GM12878 (cell line): ENCODE results near the gene GVQW3. TPM values are rescaled to one million over a fixed set of nuclear protein-coding genes. Genes with fewer than 3 reads are reported as not detected.

Experiments used
- ATAC-seq: fragments of 200-7000 bp; cut with Tn5 transposase; 3 replicates; pipeline ENCODE4 v1.9.1; 2020; ENCODE audit warnings: mild to moderate bottlenecking, moderate library complexity
- BruUV-seq: library from RNA; stranded (reverse); fragments of 400-500 nt; replicated peaks from 2 replicates; lab custom pipeline; 2021; lab: Mats Ljungman, UMichigan
- CTCF ChIA-PET: fragments of 300-600 bp; sonication (Branson Sonifier 250); formaldehyde crosslinking; extraction: SDS; loops from one replicate; lab custom pipeline; 2021; ENCODE audit warnings: inconsistent platforms; lab: Yijun Ruan, JAX
- POLR2A ChIA-PET: fragments of 350-600 bp; formaldehyde crosslinking; extraction: SDS; loops from one replicate; lab custom pipeline; 2021; ENCODE audit warnings: inconsistent platforms; lab: Charles Lee
- RAD21 ChIA-PET: fragments of 300-600 bp; sonication (Branson Sonifier 250); formaldehyde crosslinking; loops from one replicate; lab custom pipeline; 2023; ENCODE audit warnings: antibody characterized with exemption; ENCODE audit not compliant: unreplicated experiment; lab: Charles Lee
- SMC1A ChIA-PET: fragments of 300-600 bp; sonication (Branson Sonifier 250); formaldehyde crosslinking; loops from one replicate; lab custom pipeline; 2023; ENCODE audit not compliant: unreplicated experiment, uncharacterized antibody; lab: Charles Lee
- DNase-seq: peaks from one replicate; pipeline ENCODE4 v3.0.0-alpha.2; 2011; ENCODE audit warnings: low read depth, low spot score
- FAIRE-seq: peaks from 3 replicates; lab custom pipeline; 2011; peaks lifted over from hg19 to GRCh38; lab: Jason Lieb, UNC
- H2AFZ ChIP-seq: 2 replicates; pipeline ENCODE4 v1.6.0; 2011; ENCODE audit warnings: low read depth, low read length, control low read depth; ENCODE audit not compliant: control insufficient read depth
- H3K27ac ChIP-seq: 2 replicates; pipeline ENCODE4 v1.5.1; 2011; ENCODE audit warnings: control low read depth; ENCODE audit not compliant: control insufficient read depth, insufficient read depth
- H3K27me3 ChIP-seq, 2 experiments: replicated peaks in 1 of 2; 2 replicates each; pipeline versions ENCODE4 v1.6.0 to v1.6.1; 2011; ENCODE audit warnings: low read length in 1 of 2; ENCODE audit not compliant: control insufficient read depth in 2 of 2, insufficient read depth in 2 of 2
- H3K36me3 ChIP-seq, 2 experiments: 2 replicates each; pipeline ENCODE4 v1.5.1; 2011; ENCODE audit warnings: low read length in 1 of 2; ENCODE audit not compliant: control insufficient read depth in 2 of 2, insufficient read depth in 2 of 2
- H3K4me1 ChIP-seq: 2 replicates; pipeline ENCODE4 v1.6.1; 2011; ENCODE audit warnings: mild to moderate bottlenecking, low read length, moderate library complexity, mixed read lengths; ENCODE audit not compliant: control insufficient read depth, insufficient read depth
- H3K4me2 ChIP-seq: 2 replicates; pipeline ENCODE4 v1.6.0; 2011; ENCODE audit warnings: control low read depth; ENCODE audit not compliant: control insufficient read depth, insufficient read depth
- H3K4me3 ChIP-seq: fragments of 200-600 bp; sonication (generic); 2 replicates; pipeline ENCODE4 v1.5.1; 2016
- H3K79me2 ChIP-seq: 2 replicates; pipeline ENCODE4 v1.6.0; 2011; ENCODE audit warnings: low read length; ENCODE audit not compliant: control insufficient read depth, insufficient read depth
- H3K9ac ChIP-seq: 2 replicates; pipeline ENCODE4 v1.8.0; 2011; ENCODE audit warnings: low read length, control low read depth, mixed read lengths; ENCODE audit not compliant: control insufficient read depth, insufficient read depth
- H3K9me3 ChIP-seq: replicated peaks from 3 replicates; pipeline ENCODE4 v1.5.1; 2011; ENCODE audit warnings: mild to moderate bottlenecking, low read length; ENCODE audit not compliant: control insufficient read depth, insufficient read depth
- H4K20me1 ChIP-seq: 2 replicates; pipeline ENCODE4 v1.6.0; 2011; ENCODE audit not compliant: control insufficient read depth, insufficient read depth
- BCLAF1 ChIP-seq: fragments of 450-650 bp; IDR thresholded peaks from 2 replicates; pipeline ENCODE4 v1.6.1; 2017; ENCODE audit warnings: antibody characterized with exemption, mild to moderate bottlenecking, moderate library complexity
- SPI1 ChIP-seq: IDR thresholded peaks from 2 replicates; pipeline ENCODE4 v1.6.1; 2011; ENCODE audit warnings: low read depth, mild to moderate bottlenecking, low read length, moderate library complexity, borderline replicate concordance; ENCODE audit not compliant: insufficient read depth
- ZNF622 ChIP-seq: fragments of 450-650 bp; IDR thresholded peaks from 2 replicates; pipeline ENCODE4 v1.6.1; 2017; ENCODE audit warnings: mild to moderate bottlenecking, inconsistent platforms
- WGBS: methylation state at CpG from one replicate; pipeline ENCODE4 v1.1.6; 2016; ENCODE audit warnings: low lambda C conversion rate; ENCODE audit not compliant: insufficient replicate concordance, insufficient coverage; ENCODE audit errors: missing lambda C conversion rate; 5-methylcytosine and 5-hydroxymethylcytosine counted together
- in situ Hi-C: fragments of 300-500 bp; cut with MboI; formaldehyde crosslinking; loops from 9 replicates; pipeline ENCODE4 v1.14.3; 2018; ENCODE audit warnings: mixed read lengths
- intact Hi-C: fragments of 100-400 bp; cut with micrococcal nuclease; formaldehyde crosslinking; loops from one replicate; pipeline ENCODE4 v1.14.2; 2022; ENCODE audit not compliant: unreplicated experiment
- polyA plus RNA-seq, 11 experiments: library from polyadenylated mRNA; depleted of rRNA in 4 of 11; unstranded in 6 of 11; stranded (reverse) in 5 of 11; fragments of >200 nt; fragmentation: Nextera tagmentation in 4 of 11; fragmentation: Illumina TruSeq in 1 of 11; extraction: Ambion mirVana in 4 of 11; extraction: Trizol in 1 of 11; gene quantifications; 1 replicate in 1 of 11; 2 replicates in 10 of 11; pipeline versions ENCODE4 v1.2.1 to v1.2.3, GENCODE V29; 2011 to 2016; ENCODE audit warnings: inconsistent platforms in 2 of 11, missing spikeins in 2 of 11, low read depth in 1 of 11
- total RNA-seq, 4 experiments: library from RNA; depleted of rRNA in 3 of 4; stranded (reverse); fragments of >200 nt in 3 of 4; fragmentation: Illumina TruSeq in 1 of 4; extraction: Trizol in 1 of 4; gene quantifications; 2 replicates each; pipeline versions ENCODE4 v1.2.1 to v1.2.3, GENCODE V29; 2013 to 2021

The GVQW3 gene
- total and polyA plus RNA-seq, 10 of the 15 experiments (the other 5 are each of a cell fraction or from before 2014, with no cell fraction given): 0.13 to 3.3 (median 1.7) TPM

GRCh38 chr11:76335842-76336241 is 45.3 kb upstream of the GVQW3 start (continued):
- no peak for TF ChIP-seq BCLAF1

DNA sequence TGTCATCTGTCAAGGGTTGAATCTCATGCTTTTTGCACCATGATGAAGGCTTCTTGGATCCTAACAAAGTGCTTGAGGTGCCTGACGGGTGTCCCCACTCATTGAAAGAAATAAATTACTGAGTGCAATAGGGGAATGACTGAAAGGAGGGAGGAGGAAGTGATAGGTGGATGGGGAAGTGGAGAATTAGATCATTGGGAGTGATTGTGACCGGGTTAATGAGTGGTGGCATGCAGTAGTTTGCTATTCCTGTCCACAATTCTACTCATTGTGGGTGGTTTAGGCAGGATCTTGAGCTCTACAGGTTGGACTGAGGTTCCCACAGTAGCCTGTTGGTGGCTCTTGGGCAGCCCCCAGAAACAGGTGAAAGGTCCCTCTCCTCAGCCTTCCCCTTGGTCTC is 44.5 kb upstream of the GVQW3 start:
- no TSS peak for BruUV-seq
- no peak overlapping the region for H3K9ac ChIP-seq
- H3K36me3 ChIP-seq: no peaks in the 10 kb centered on the region
- no peak overlapping the region for H3K4me3 ChIP-seq
- H3K9me3 ChIP-seq: peaks cover 10% of the 10 kb centered on the region; the same call in 2 of the 3 replicates
- H3K27me3 ChIP-seq: no peaks in the 10 kb centered on the region
- CTCF ChIA-PET: no interaction called here
- FAIRE-seq (no peak), DNase-seq (no peak), ATAC-seq (no peak)
- no peaks in the 10 kb centered on the region for H3K79me2 ChIP-seq
- H3K4me2 ChIP-seq: no peak overlapping the region
- no peaks in the 10 kb centered on the region for H3K4me1 ChIP-seq
- intact Hi-C loops: no loop called here
- H2AFZ ChIP-seq: no peak overlapping the region
- no peak overlapping the region for H3K27ac ChIP-seq
- SMC1A ChIA-PET: no interaction called here
- in situ Hi-C loops: no loop called here
- RAD21 ChIA-PET: no interaction called here
- no peak for TF ChIP-seq ZNF622
- TF ChIP-seq SPI1: 0 out of 2 replicates have a peak, but pooled peaks have one; percentile 27
- 40% methylated on average over 2 of the region's 2 CpGs for WGBS
- no peaks in the 10 kb centered on the region for H4K20me1 ChIP-seq
- POLR2A ChIA-PET: no interaction called here
